Activated B cell treated with CpG ODN at 0.5 μM for 24 hours (primary cell): Measurements from ENCODE around the gene STKLD1. TPM values are rescaled to one million over a fixed set of nuclear protein-coding genes. Genes with fewer than 3 reads are reported as not detected.
A peak's percentile ranks its signal among the peaks of the same experiment; 100 is the strongest.

ENCODE experiments used
- ATAC-seq: fragments of 200-7000 bp; cut with Tn5 transposase; one replicate; pipeline ENCODE4 v1.10.0; 2021; ENCODE audit warnings: low read depth, mild to moderate bottlenecking, moderate library complexity
- CTCF ChIA-PET: fragments of 350-600 bp; sonication (Branson Sonifier 250); formaldehyde crosslinking; loops from one replicate; lab custom pipeline; 2021; ENCODE audit warnings: antibody characterized with exemption; lab: Charles Lee
- POLR2A ChIA-PET: fragments of 350-600 bp; sonication (Branson Sonifier 250); formaldehyde crosslinking; loops from one replicate; lab custom pipeline; 2021; ENCODE audit warnings: antibody characterized with exemption; lab: Charles Lee
- DNase-seq: peaks from one replicate; pipeline ENCODE4 v3.0.0; 2022
- H3K27ac Mint-ChIP-seq: one replicate; pipeline ENCODE4 v1.8.0; 2020; ENCODE audit warnings: mixed read lengths
- H3K27me3 Mint-ChIP-seq: one replicate; pipeline ENCODE4 v1.8.0; 2021; ENCODE audit warnings: mixed read lengths
- H3K36me3 Mint-ChIP-seq: one replicate; pipeline ENCODE4 v1.8.0; 2021; ENCODE audit warnings: low read depth, mixed read lengths
- H3K4me1 Mint-ChIP-seq: one replicate; pipeline ENCODE4 v1.8.0; 2021; ENCODE audit warnings: mixed read lengths
- H3K4me3 Mint-ChIP-seq: one replicate; pipeline ENCODE4 v1.8.0; 2020; ENCODE audit warnings: mild to moderate bottlenecking, mixed read lengths
- H3K9me3 Mint-ChIP-seq: one replicate; pipeline ENCODE4 v1.8.0; 2020; ENCODE audit warnings: mixed read lengths
- intact Hi-C: fragments of 100-400 bp; cut with micrococcal nuclease; formaldehyde crosslinking; loops from one replicate; pipeline ENCODE4 v1.15.1; 2024
- total RNA-seq: library from RNA; stranded (reverse); gene quantifications from 2 replicates; pipeline ENCODE4 v1.2.3, GENCODE V29; 2022
- TF ChIP-seq, protein P1 (sequence below): fragments of 200-600 bp; IDR thresholded peaks from one replicate; pipeline ENCODE4 v1.8.0; 2022; ENCODE audit warnings: antibody characterized with exemption, mild to moderate bottlenecking

Gene STKLD1
- total RNA-seq, 1 donor from 2014 or later: 0.44 TPM

GRCh38 chr9:133341369-133342068 is 34.6 kb upstream of the STKLD1 start:
- POLR2A ChIA-PET: interaction anchor here (1.0 to 1.8 kb wide), 4 partner anchors 10 to 311 kb away, joined by 3 to 5 read pairs (median 4); partner anchors contain the start of genes GTF3C5 and SURF1
- TF ChIP-seq, protein P1, sequence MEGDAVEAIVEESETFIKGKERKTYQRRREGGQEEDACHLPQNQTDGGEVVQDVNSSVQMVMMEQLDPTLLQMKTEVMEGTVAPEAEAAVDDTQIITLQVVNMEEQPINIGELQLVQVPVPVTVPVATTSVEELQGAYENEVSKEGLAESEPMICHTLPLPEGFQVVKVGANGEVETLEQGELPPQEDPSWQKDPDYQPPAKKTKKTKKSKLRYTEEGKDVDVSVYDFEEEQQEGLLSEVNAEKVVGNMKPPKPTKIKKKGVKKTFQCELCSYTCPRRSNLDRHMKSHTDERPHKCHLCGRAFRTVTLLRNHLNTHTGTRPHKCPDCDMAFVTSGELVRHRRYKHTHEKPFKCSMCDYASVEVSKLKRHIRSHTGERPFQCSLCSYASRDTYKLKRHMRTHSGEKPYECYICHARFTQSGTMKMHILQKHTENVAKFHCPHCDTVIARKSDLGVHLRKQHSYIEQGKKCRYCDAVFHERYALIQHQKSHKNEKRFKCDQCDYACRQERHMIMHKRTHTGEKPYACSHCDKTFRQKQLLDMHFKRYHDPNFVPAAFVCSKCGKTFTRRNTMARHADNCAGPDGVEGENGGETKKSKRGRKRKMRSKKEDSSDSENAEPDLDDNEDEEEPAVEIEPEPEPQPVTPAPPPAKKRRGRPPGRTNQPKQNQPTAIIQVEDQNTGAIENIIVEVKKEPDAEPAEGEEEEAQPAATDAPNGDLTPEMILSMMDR: no peak
- CTCF ChIA-PET: interaction anchor here (1.4 kb wide), 1 partner anchor 9 kb away, joined by 5 read pairs; no protein-coding TSS in a partner anchor
- DNase-seq (no peak), ATAC-seq (peak; percentile 32)
- Mint-ChIP-seq H3K27me3 (no peaks in the 10 kb centered on the region), H3K9me3 (no peaks in the 10 kb centered on the region), H3K4me1 (peaks cover 52% of the 10 kb centered on the region), H3K27ac (peak overlapping the region; percentile 87), H3K36me3 (peaks cover 66% of the 10 kb centered on the region), H3K4me3 (no peak overlapping the region)
- intact Hi-C loops: no loop called here

DNA sequence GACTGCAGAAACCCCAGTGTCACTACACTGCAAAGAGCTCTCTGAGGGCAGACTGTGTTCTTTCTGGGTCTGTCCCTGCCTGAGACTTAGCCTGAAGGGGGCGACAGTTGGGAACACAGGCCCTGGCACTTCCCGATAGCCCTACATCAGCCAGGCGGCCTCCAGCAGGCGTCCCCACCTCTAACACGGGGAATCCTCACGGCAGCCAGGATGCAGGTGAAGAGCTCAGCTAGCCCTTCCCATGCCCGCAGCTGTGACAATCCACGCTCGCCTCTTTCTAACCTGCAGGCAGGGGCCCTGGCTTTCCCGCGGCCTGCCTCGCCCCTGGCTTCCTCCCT is 34.1 kb upstream of the STKLD1 start:
- TF ChIP-seq, protein P1: no peak
- peak overlapping the region; percentile 73 for H3K27ac Mint-ChIP-seq
- no peaks in the 10 kb centered on the region for H3K9me3 Mint-ChIP-seq
- intact Hi-C loops: no loop called here
- ATAC-seq: no peak
- H3K4me1 Mint-ChIP-seq: peaks cover 53% of the 10 kb centered on the region
- ChIA-PET POLR2A (interaction anchor here (1.1 to 1.8 kb wide), 3 partner anchors 10 to 311 kb away, joined by 3 to 5 read pairs (median 4); partner anchors contain the start of gene GTF3C5), CTCF (no interaction called here)
- H3K36me3 Mint-ChIP-seq: peaks cover 68% of the 10 kb centered on the region
- no peak overlapping the region for H3K4me3 Mint-ChIP-seq
- DNase-seq: no peak
- no peaks in the 10 kb centered on the region for H3K27me3 Mint-ChIP-seq

- intact Hi-C loops: no loop called here
- ChIA-PET POLR2A (interaction anchor here (1.1 to 1.3 kb wide), 2 partner anchors 11 to 312 kb away, joined by 3 to 4 read pairs; partner anchors contain the start of gene GTF3C5), CTCF (no interaction called here)
- Mint-ChIP-seq H3K4me3 (no peak overlapping the region), H3K9me3 (no peaks in the 10 kb centered on the region), H3K27me3 (no peaks in the 10 kb centered on the region), H3K27ac (no peak overlapping the region), H3K4me1 (peaks cover 55% of the 10 kb centered on the region), H3K36me3 (peaks cover 69% of the 10 kb centered on the region)
- no peak for DNase-seq
- no peak for ATAC-seq
- TF ChIP-seq, protein P1: no peak
These were observed 33.6 kb upstream of the STKLD1 start for GRCh38 chr9:133342570-133342969.

DNA sequence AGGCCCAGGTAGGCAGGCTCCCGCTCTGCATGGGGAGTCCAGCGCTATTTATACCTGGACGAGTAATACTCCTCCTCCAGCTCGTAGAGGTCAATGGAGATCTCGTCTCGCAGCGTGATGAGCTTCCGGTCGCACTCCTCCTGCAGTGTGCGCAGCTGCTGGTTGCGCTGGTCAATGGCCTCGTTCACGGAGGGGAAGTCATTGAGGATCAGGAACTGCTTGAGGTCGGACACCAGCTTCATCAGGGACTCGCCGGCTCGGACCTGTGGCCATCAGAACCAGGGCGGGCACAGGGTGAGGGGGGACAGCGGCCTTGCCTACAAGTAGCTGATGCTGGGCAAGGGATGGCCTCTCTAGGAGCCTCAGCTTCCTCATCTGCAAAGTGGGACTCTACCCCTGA is 32.1 kb upstream of the STKLD1 start:
- intact Hi-C loops: no loop called here
- H3K4me1 Mint-ChIP-seq: peaks cover 61% of the 10 kb centered on the region
- TF ChIP-seq, protein P1: no peak
- H3K27me3 Mint-ChIP-seq: no peaks in the 10 kb centered on the region
- DNase-seq: no peak
- H3K27ac Mint-ChIP-seq: no peak overlapping the region
- H3K9me3 Mint-ChIP-seq: no peaks in the 10 kb centered on the region
- ChIA-PET POLR2A (interaction anchor here (0.7 kb wide), 1 partner anchor 9 kb away, joined by 3 read pairs; no protein-coding TSS in a partner anchor), CTCF (no interaction called here)
- H3K36me3 Mint-ChIP-seq: peaks cover 77% of the 10 kb centered on the region
- ATAC-seq: no peak
- H3K4me3 Mint-ChIP-seq: no peak overlapping the region

DNA sequence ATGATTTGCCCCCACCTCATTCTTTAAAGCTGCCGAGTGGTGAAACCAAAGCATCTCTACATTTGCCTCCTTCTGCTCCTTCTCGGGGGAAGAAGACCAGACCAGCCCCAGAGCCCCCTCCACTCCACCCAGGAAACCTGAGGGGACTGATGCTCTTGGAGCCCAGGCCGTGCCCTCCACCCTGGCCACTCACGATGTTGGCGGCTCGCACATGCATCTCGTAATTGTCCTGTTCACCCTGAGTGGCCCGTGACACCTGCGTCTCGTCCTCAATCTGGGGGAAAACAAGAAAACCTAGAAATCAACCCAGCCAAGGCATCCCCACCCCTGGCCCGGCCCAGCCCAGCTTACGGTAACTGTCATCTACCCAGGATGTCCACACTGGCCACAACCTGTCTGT is 31.2 kb upstream of the STKLD1 start:
- Mint-ChIP-seq H3K9me3 (no peaks in the 10 kb centered on the region), H3K27me3 (no peaks in the 10 kb centered on the region), H3K36me3 (peaks cover 77% of the 10 kb centered on the region), H3K27ac (no peak overlapping the region), H3K4me1 (peaks cover 61% of the 10 kb centered on the region), H3K4me3 (no peak overlapping the region)
- no peak for DNase-seq
- TF ChIP-seq, protein P1: no peak
- ChIA-PET POLR2A (no interaction called here), CTCF (no interaction called here)
- no peak for ATAC-seq
- intact Hi-C loops: no loop called here
